ENCODE measurements around the gene UBE2D3.

- TF ChIP-seq CTCF (IDR thresholded peaks at IDR 0.05) (no peak), POLR2A (IDR thresholded peaks at IDR 0.05) (no peak)
Measured at GRCh38 chr4:102751941-102752340, 75.4 kb downstream of the UBE2D3 start.

Data from esophagus squamous epithelium (tissue), 4 donors.